Dedifferentiated amniotic fluid mesenchymal stem cell (primary cell): ENCODE results near the gene CHCHD6.

Experiments used
- DNase-seq: peaks from one replicate; pipeline ENCODE4 v3.0.0-alpha.2; 2016; ENCODE audit errors: extremely low spot score

The CHCHD6 gene

DNA sequence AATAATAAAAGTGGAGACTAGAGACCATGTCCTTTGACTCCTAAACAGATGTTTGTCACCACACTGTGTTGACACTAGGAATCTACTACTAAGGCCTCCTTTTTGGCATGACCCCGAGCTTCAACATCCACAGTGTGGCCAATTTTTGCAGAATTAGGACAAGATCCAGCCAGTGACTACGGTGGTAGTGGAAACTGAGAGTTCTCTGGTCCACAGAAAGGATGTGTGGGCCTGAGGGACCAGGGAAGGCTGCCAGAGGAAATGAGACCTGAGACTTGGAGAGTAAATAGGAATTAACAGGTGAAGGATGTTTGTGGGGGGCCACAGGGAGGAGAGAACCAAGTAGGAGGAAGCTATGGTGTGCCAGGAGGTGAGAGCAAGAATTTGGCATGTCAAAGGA lies 122.7 kb downstream of the CHCHD6 start:
- no peak for DNase-seq

DNA sequence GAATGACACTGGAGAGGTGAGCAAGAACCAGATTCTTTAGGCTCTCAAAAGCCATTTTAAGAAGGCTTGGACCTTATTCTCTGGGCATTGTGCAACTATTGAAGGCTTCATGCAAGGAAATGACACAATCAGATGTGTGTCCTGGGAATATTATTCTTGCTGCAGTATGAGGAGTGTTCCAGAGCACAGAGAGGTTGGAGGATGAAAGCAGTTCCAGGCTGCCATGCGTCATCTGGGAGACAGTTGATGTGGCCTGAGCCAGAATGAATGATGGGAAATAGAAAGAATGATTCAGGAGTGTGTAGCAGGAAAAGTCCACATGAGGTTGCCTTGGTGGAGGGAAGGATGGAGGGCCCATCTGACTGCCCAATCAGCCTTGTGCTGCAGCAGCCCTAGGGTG lies 123.1 kb downstream of the CHCHD6 start:
- no peak for DNase-seq

DNA sequence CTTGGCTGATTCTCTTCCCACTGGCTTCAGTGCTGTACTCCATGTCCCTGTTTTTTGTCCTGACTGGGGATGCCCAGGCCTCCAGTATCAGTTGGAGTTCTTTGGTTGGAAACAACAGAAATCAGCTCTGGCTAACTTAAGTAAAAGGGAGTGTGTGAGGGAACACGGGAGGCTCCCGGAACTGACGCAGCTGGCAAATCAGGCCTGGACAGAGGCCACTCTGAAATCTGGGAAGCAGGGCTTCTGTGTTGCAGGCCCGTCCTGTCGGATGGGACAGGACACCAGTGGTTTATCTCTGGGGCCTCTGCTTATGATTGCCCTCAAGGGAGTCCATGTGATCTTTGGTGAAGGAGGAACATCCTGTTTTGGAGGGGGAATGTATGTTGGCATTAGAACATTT lies 124.3 kb downstream of the CHCHD6 start:
- no peak for DNase-seq

DNA sequence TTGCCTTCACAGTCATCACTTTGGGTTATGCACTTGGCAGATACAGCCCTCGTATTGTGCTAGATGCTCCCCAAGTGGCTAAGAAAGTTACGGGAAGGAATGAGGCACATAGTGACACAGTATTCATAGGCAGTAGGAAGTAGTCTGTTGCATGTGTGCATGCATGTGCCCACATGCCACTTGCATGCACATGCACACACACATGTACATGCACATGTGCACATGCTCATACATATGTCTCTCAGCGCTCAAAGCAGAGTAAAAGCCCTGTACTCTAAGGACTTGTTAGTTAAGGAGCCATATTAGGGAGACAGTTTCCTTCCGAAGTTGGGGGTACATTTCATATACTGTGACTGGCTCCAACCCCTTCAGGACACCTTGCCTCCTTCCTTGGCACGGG lies 128.9 kb downstream of the CHCHD6 start:
- no peak for DNase-seq

DNA sequence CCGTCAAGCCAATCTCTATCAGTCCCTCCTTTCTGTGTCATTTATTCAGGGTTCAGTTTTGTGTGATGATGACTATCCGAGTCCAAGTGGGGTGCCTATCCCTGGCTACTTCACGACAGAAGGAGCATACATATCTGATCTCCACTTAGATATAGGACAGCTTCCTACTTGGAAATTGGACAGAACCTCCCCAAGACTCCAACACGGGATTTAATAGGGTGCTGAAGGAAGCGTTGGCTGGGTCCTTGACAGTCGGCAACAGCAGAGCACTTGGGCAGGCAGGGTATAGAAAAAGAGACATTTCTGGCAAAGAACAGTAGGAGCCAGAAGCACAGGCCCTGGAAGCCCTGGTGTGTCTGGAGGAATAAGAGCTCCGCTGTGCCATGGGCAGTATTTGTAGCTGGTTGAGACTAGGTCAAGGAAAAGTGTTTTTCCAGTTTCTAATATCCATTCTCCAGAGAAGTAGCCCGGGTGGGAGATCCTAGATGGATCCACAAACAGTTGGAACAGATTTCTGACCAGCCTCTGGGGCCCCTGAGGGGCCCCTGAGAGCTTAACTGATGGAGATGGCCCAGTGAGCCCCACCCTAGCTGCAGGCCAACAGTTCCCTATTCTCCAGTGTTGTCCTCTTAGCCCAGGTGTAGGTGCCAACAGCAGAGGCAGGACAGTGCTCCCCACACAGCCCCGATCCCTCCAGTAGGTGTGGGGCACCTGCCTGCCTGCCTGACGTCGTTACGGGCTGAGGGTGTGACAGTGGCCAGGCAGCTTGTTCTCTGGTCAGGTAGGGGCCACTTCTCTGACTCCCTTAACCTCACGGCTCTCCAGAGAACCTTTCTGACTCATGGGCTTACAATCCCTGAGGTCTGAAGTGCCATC lies 130.8 kb downstream of the CHCHD6 start:
- no peak for DNase-seq

DNA sequence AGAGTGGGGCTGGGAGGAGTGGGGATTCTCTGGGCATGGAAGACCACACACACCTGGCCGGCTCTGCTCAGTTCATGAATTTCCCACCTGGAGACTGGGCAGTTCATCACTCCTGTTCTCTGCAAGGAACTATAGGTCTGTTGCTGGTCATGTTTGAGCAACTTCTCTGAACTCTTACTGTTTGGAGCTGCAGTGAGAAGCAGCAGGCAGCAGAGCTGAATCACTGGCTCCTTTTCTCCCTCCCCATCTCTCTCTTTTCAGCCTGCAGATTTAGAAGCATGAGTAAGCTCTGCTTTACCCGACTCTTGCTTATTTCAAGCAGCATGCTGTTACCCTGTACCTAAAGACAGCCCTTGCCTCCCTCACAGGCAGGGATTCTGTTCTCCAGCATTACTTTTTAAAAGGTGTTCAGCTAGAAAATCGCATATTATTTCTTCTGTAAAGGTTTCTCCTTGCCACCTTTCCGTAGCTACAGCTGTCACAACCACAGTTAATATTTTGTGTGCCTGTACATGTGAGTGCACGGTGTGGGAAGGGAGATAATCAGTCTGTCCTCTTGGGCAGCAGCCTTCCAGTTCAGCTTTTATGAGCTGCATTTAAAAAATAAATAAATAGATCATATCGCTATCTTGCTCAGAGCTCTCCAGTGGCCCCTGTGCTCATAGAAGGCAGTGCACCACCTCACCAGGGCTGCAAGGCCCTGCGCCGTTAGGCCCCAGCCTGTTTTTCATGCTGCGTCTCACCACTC lies 131.6 kb downstream of the CHCHD6 start:
- DNase-seq, result peak; percentile 31

DNA sequence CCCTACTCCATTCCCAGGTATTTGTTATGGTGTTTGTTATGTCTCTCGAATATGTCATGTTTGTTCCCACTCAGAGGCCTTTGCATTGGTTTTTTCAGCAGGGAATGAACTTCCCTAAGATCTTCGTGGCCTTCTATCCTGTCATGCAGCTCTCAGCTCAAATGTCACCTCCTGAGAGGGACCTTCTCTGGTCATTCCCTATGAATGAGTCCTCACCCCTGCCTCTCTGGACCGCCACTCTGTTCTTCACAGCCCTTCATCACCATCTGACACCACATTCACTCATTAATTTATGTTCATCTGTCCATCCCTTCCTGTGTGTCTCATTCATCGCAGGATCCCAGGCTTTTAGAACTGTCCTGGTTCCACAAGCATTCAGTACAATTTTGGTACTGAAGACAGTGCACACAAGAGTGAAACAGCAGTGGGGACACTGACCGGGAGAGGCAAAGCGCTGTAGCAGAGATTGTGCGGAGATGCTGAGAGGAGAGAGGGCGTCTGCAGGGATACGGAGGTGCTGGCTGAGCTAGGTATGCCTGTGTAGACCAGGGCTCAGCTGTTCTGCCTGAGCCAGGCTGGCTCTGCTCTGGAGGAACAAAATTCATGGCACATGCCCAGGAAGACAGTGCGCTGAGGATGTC lies 132.3 kb downstream of the CHCHD6 start:
- no peak for DNase-seq

DNA sequence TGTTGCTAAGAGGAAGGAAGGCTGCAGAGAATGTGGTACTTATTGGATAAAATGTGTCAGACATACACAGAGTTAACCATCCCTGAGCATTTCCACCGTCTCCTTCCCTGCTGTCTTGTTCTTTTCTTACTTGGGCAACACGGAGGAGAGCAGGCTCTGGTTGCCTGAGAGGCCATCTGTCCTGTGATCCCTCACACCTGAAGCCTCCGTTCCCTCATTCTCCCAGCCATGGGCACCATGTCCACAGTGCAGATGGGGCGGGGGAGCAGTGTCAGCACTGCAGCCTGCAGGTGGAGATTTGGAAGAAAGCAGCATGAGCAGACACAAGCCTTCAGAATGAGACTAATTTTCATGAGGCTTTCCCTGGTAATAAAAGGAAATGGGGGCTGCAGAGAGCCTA lies 133.7 kb downstream of the CHCHD6 start:
- no peak for DNase-seq

DNA sequence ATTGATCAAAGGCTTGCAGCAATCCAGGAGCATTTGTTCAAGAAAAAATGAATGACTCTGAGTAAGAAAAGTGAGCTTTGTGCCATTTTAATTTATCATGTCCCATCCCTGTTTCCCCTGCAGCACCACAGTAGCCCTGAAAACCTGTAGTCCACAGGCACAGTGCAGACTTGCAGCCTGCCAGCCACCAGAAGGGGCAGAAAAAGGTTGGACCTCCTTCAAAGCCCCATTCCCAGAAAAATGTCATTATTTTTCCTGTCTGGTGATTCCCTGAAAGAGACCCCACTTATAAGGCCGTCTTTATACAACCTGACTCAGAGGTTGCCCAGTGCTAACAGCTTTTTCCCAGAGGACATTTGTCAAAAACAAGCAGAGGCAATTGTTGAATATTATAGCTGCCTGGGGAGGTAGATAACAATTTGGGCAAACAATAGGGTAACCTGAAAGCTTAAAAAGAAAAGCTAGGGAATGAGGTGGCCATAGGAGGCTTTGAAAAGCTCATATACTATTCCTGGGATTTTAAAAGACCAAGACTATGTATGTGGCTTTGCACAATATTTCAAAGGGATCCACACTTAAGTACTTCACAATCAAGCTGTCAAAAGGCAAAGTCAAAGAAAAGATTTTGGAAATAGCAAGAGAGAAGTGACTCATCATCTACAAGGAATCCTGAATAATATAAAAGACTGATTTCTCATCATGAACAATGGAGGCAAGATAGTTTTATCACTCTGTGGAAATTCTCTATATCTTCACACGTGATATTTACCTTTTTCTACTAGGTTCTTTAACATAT lies 142.1 kb downstream of the CHCHD6 start:
- no peak for DNase-seq

DNA sequence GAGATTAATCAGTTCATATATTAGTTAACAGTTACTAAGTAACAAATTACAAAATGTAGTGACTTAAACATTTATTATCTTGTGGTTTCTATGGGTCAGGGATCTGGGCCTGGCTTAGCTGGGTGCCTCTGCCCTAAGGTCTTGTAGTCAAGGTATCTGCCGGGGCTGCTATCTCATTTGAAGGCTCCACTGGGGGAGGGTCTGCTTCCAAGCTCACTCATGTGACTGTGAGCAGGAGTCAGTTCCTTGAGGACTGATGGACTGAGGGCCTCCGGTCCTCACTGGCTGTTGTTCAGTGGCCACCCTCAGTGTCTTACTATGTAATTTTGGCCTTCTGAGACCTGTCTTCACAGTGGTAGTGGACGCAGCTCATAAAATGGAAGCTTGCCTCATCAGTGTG lies 143.0 kb downstream of the CHCHD6 start:
- no peak for DNase-seq

DNA sequence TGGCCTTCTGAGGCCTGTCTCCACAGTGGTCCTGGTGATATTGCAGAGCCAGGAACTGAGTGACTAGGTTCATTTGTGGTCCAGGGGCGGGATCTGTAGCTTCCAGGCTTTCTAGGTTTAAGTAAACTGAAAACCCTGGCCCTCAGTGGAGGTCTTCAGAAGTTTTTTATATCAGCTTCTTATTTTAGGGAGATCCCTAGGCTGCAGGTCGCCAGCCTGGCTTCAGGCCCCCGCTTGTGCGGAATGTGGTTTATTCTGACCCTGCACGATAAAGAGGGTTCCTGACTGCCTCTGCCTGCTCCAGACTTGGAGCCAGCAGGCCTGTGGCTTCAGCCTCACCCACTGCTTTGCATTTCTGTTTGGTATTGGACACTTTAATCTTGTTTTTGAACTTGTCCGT lies 145.0 kb downstream of the CHCHD6 start:
- DNase-seq, result no peak

DNA sequence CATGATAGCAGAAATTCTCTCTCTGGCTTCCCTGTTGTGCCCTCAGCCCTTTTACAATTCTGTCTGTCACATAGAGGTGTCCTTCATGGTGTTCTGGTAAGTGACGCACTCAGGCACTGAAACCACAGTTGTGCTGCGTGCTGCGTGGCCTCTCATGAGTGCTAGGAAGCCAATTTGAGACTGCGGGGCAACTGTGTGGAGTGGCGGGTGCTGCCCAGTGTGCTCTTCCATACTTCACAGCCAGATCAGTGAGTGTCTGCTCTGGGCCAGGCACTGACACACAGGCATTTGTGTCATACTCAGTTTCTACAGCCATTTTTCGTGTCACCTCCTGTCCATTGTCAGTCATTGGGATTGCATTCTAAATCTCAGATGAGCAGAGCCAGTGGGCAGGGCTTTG lies 145.7 kb downstream of the CHCHD6 start:
- DNase-seq, result no peak

DNA sequence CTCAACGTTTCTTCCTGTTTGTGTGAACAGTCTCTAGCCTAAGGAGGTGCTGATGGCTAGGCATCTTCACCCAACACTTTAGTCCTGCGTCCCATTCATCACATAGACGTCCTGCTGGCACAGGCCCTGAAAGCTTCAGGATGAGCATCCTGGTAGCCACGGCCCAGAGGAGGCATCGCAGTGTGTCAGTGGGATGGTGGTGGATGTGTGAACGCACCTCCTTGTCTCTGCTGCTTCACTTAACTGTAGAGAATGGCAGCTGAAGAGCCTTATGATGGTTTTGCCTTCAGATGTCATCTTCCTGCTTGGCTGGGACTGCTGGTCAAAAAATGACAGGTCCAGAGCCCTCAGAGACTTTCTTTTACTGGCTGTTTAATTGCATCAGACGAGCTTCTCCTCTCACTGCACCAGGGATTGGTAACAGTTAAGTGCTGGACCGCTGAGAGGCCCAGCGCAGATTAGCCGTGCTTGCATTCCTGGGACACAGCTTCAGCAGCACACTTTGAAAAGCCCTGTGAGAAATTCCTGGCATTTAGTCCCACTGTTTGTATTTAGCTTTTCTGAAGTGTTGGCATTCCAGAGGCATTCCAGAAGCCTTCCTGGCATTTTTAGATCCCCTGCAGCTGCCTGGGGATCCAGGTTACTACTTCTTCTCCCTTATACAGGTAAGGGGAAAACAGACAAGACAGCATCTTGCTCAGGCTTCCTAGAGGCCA lies 146.5 kb downstream of the CHCHD6 start:
- peak; percentile 92 for DNase-seq

DNA sequence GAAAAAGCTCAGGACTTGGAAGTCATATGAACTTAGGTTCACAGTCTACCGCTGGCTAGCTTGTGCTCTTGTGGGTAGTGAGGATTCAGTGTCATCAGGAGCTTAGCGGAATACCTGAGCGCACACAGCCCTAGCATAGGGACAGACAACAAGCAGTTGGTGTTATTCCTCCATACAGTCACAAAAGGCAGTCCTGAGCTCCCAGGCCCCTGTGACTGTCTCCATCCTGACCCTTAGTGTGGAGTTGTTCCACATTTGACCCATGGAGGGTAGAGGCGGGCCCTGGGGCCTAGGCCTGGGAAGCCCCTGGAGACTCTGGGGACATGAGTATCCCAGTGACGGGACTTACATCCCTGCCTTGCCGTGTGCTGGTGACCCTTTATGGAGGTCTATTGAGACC lies 147.3 kb downstream of the CHCHD6 start:
- DNase-seq, result no peak

DNA sequence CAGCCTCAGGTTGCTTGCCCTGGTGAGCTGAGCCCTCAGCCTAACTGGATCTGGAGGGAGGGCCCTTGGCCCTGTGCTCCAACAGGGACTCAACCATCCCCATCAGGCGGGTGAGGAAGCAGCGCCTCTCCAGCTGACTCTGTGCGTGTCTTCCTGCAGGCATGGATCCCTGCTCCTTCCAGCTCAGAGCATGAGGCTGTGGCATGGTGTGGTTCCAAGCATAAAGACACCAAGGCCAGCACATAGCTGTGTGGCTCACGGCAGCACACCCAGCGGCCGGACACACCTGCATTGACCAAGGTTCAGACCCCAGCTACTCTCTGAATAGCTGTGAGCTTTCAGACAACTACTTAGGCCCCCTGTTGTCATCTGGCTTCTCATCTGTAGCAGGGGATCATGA lies 147.9 kb downstream of the CHCHD6 start:
- no peak for DNase-seq

DNA sequence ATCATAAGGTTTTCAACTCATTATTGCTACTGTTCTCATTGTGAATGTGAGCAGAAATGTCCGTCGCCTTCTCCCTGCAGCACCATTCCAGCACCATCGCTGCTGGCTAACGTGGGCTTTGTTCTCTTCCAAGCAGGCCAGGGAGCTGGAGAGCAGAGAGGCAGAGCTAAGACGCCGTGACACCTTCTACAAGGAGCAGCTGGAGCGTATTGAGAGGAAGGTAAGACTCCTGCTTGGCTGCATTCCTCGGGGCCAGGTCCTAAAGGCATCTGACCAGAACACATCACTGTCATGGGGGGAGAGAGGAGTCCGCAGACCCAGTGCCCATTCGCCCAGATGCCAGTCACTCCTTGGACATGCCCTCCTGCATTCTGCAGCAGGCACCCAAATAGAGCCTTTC lies 148.5 kb downstream of the CHCHD6 start:
- DNase-seq, result no peak

DNA sequence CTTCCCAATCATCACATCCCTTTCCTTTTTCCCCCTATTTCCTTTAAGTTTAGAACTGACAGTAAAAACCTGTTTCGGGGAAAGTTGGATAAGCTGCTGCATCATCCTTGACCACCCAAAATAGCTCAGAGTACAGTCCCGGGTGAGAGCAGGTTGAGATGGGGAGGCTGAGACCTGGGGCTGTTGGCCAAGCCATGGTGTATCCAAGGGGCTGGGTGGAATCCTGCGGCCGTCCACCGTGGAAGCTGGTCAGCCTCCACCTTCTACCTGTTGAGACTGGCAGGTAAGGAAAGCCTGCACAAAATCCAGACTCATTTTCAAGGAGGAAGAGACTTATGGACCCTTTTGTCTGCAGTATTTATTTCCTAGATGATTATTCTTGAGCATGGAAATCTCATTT lies 150.6 kb downstream of the CHCHD6 start:
- no peak for DNase-seq

DNA sequence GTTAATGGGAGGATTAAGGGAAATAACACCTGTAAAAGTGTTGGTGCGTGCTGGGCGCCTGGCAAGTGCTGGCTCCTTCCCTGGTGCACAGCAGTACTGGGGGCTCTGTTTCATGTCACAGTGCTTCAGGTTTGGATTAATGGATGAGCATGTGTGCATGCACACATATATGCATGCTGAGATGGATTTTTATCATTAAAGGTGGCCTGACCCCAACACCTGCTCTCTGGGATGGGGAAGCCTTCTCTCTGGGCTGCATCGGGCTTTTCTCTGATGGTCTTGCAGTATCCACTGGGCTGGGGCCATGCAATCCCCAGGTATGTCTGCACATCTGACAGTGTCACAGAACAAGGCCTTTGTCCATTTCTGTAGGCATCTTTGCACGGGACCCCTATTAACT lies 151.3 kb downstream of the CHCHD6 start:
- no peak for DNase-seq

DNA sequence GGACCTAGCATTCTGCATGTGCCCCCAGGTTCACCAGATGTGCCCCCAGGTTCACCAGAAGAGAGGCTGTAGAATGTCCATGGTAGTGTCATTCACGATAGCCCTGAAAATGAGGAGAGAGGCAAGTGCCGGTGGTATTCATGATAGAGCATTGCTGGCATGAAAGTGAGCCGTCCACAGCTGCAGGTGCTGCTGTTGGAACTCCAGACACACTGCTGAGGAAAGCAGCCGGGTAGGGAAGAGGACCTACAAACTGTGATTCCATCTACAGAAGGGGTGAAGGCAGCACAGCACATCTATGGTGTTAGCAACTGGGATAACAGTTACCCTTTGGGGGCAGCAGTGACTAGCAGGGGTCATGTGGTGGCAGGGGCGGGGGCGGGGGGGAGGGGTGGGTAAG lies 153.9 kb downstream of the CHCHD6 start:
- no peak for DNase-seq

DNA sequence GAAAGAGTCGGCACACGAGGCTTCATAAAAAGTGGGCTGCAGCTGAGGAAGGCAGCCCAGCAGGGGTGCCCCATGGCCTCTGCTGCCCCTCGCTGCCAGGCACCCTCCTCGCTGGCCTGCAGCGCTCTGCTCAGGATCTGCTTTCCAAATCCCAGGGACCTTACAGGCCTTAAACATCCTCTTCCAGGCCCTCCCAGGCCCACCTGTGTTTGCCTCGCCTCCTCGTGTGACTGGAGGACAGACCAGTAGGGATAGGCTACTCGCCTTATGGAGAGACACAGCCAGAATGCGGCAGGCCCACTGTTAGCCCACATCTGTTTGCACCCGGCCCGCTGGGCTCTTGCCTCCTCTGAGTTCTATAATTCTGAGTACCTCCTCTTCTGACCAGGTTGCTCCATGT lies 154.4 kb downstream of the CHCHD6 start:
- no peak for DNase-seq

DNA sequence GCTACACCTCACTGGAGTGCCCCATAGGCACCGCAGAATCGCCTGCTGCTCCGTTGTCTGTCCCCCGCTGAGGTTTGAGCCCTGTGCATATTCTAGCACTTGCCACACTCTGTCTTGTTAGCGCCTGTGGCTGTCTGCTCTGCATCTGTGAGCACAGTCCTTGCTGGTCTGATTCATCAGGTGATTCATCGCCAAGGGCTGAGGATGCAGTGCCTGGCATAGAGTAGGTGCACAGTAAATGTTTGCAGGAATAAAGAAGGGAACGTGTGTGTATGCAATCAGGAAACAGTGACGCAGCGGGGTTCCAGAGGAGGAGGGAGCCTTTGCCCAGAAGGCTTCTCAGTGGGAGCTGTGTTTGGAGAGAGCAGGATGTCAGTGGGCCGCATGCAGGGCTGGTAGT lies 154.8 kb downstream of the CHCHD6 start:
- DNase-seq, result no peak
